Measurements from ENCODE around the gene GATB.
"Not testable (repeated sequence)": the region's sequence is repeated elsewhere in the genome, so short reads cannot be mapped to it uniquely, and the experiment has no call there.

The GATB gene

DNA sequence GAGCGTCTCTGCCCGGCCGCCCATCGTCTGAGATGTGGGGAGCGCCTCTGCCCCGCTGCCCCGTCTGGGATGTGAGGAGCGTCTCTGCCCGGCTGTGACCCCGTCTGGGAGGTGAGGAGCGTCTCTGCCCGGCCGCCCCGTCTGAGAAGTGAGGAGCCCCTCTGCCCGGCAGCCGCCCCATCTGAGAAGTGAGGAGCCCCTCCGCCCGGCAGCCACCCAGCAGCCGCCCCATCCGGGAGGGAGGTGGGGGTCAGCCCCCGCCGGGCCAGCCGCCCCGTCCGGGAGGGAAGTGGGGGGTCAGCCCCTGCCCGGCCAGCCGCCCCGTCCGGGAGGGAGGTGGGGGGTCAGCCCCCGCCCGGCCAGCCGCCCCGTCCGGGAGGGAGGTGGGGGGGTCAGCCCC is 29.1 kb downstream of the GATB start:
- H3K27me3 ChIP-seq (ENCODE audit: control insufficient read depth, insufficient read depth, low read length); H3K9ac ChIP-seq (ENCODE audit: low read length); H3K4me3 ChIP-seq (ENCODE audit: low read depth, low read length); H3K36me3 ChIP-seq (ENCODE audit: control insufficient read depth, insufficient read depth, low read length); H3K27ac ChIP-seq (ENCODE audit: low read depth, low read length); H3K4me1 ChIP-seq (ENCODE audit: control insufficient read depth, insufficient read depth, low read length): not testable (repeated sequence)
- peaks cover 11% of the 10 kb centered on the region for H3K9me3 ChIP-seq (ENCODE audit: control insufficient read depth, insufficient read depth, low read depth, low read length)

DNA sequence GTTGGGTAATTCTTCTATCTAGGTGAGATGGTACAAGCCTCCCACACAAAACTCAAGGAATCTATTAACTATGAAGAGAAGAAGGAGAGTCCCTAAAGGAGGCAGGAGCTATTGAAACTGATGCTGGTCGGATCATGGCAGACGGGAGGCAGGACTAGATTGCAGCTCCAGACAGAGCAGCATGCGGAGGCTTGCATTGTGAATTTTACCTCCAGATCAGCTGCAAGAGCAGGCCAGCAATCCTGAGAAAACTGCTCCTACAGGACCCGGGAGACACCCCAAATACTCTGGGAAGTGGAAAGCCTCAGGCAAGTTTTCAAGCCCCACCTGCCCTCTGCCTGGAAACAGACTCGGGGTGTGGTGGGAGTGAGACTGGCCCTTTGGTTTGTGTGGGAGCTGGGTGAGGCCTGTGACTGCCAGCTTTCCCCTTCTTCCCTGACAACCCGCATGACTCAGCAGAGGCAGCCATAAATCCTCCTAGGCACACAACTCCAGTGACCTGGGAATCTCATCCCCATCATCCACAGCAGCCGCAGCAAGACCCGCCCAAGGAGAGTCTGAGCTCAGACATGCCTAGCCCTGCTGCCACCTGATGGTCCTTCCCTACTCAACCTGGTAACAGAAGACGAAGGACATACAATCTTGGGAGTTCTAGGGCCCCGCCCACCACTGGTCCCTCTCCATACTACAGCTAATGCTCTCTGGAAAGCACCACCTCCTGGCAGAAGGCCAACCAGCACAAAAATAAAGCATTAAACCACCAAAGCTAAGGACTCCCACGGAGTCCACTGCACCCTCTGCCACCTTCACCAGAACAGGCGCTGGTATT is 30.9 kb downstream of the GATB start:
- H3K9me3 ChIP-seq (ENCODE audit: control insufficient read depth, insufficient read depth, low read depth, low read length): no peaks in the 10 kb centered on the region
- H3K36me3 ChIP-seq (ENCODE audit: control insufficient read depth, insufficient read depth, low read length): no peaks in the 10 kb centered on the region
- 0 out of 2 replicates have a peak, but pooled peaks cover 2% of the 10 kb centered on the region for H3K4me1 ChIP-seq (ENCODE audit: control insufficient read depth, insufficient read depth, low read length)
- H3K27me3 ChIP-seq (ENCODE audit: control insufficient read depth, insufficient read depth, low read length): no peaks in the 10 kb centered on the region
- H3K27ac ChIP-seq (ENCODE audit: low read depth, low read length): no peak overlapping the region
- no peak overlapping the region for H3K4me3 ChIP-seq (ENCODE audit: low read depth, low read length)
- H3K9ac ChIP-seq (ENCODE audit: low read length): no peak overlapping the region

DNA sequence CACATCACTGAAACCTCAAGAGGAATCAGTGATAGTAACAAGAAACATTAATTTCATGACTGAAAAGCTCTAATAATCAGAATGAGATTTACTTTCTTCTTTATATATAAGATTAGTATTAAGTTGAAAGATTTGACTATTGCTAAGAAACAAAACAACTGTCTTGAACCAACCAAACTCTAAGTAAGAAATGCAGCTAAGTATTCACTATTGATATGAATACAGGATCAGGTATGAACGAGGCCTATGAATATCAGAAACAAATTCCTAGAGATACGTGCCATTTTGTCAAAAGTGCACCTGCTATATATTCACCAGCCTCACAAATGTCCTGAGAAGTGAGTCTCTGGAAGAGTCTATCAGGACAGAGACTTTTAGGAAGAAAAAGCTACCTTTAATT is 32.1 kb downstream of the GATB start:
- Histone ChIP-seq H3K27ac (ENCODE audit: low read depth, low read length) (no peak overlapping the region), H3K4me3 (ENCODE audit: low read depth, low read length) (no peak overlapping the region), H3K27me3 (ENCODE audit: control insufficient read depth, insufficient read depth, low read length) (no peaks in the 10 kb centered on the region), H3K9ac (ENCODE audit: low read length) (no peak overlapping the region), H3K4me1 (ENCODE audit: control insufficient read depth, insufficient read depth, low read length) (0 out of 2 replicates have a peak, but pooled peaks cover 2% of the 10 kb centered on the region), H3K36me3 (ENCODE audit: control insufficient read depth, insufficient read depth, low read length) (no peaks in the 10 kb centered on the region), H3K9me3 (ENCODE audit: control insufficient read depth, insufficient read depth, low read depth, low read length) (no peaks in the 10 kb centered on the region)

DNA sequence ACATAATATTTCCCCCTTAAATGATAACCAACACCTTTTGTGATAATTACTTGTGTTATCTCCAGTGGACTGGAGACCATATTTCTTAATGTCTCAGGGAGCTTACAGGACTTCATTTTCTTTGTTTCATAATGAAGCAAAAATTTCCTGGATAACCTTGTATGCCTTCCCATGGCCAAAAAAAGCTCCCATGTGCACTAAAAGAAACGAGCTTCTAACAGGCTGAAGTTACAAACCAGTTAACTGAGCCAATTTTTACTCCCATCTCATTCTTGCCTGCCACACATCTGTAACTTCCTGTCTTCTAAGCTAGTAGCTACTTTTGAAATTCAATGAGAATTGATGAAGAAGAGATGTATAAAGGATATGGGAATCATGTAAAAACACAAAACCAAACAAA is 32.8 kb downstream of the GATB start:
- H3K27me3 ChIP-seq (ENCODE audit: control insufficient read depth, insufficient read depth, low read length): no peaks in the 10 kb centered on the region
- no peak overlapping the region for H3K4me3 ChIP-seq (ENCODE audit: low read depth, low read length)
- H3K9me3 ChIP-seq (ENCODE audit: control insufficient read depth, insufficient read depth, low read depth, low read length): no peaks in the 10 kb centered on the region
- no peaks in the 10 kb centered on the region for H3K36me3 ChIP-seq (ENCODE audit: control insufficient read depth, insufficient read depth, low read length)
- H3K27ac ChIP-seq (ENCODE audit: low read depth, low read length): no peak overlapping the region
- no peak overlapping the region for H3K9ac ChIP-seq (ENCODE audit: low read length)
- 0 out of 2 replicates have a peak, but pooled peaks cover 2% of the 10 kb centered on the region for H3K4me1 ChIP-seq (ENCODE audit: control insufficient read depth, insufficient read depth, low read length)

DNA sequence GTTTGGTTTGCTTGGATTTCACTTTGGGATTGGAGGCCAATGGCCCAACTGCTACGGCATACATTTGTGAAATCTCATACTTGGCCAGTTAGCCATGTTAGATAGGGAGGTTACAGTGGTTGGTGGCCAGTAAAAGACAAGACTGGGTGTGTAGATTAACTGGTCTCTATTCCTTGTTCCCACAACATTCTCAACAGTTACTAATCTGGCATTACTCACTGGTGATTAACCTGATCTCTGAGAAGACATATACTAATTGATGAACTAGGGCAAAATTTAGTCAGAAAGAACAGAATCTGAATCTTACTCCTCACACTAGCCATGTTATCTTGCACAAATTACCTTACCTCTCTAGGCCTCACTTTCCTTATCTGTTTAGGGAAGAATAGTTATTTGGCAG is 33.4 kb downstream of the GATB start:
- no peak overlapping the region for H3K9ac ChIP-seq (ENCODE audit: low read length)
- no peak overlapping the region for H3K27ac ChIP-seq (ENCODE audit: low read depth, low read length)
- H3K27me3 ChIP-seq (ENCODE audit: control insufficient read depth, insufficient read depth, low read length): no peaks in the 10 kb centered on the region
- H3K4me3 ChIP-seq (ENCODE audit: low read depth, low read length): no peak overlapping the region
- 0 out of 2 replicates have a peak, but pooled peaks cover 2% of the 10 kb centered on the region for H3K4me1 ChIP-seq (ENCODE audit: control insufficient read depth, insufficient read depth, low read length)
- H3K9me3 ChIP-seq (ENCODE audit: control insufficient read depth, insufficient read depth, low read depth, low read length): no peaks in the 10 kb centered on the region
- no peaks in the 10 kb centered on the region for H3K36me3 ChIP-seq (ENCODE audit: control insufficient read depth, insufficient read depth, low read length)

DNA sequence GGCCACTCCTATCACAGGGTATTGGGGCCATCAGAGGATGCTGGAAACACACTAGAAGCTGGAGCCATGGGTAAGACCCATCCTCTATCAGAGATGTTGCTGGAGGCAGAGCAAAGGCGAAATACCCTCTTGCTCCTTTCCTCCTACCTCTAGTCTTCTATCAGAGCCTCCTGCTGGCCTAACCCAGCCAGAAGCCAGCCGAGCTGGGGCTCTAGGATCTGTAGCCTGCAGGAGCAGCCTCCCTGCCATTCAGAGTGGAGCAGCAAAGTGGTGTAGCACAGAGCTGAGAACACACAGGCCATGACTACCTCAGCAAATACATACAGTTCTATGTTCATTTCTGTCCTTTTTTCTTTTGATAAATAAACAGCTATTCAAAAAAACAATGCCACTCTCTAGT is 35.7 kb downstream of the GATB start:
- H3K27ac ChIP-seq (ENCODE audit: low read depth, low read length): no peak overlapping the region
- H3K9me3 ChIP-seq (ENCODE audit: control insufficient read depth, insufficient read depth, low read depth, low read length): no peaks in the 10 kb centered on the region
- no peak overlapping the region for H3K9ac ChIP-seq (ENCODE audit: low read length)
- H3K4me1 ChIP-seq (ENCODE audit: control insufficient read depth, insufficient read depth, low read length): 0 out of 2 replicates have a peak, but pooled peaks cover 2% of the 10 kb centered on the region
- no peaks in the 10 kb centered on the region for H3K36me3 ChIP-seq (ENCODE audit: control insufficient read depth, insufficient read depth, low read length)
- no peaks in the 10 kb centered on the region for H3K27me3 ChIP-seq (ENCODE audit: control insufficient read depth, insufficient read depth, low read length)
- H3K4me3 ChIP-seq (ENCODE audit: low read depth, low read length): no peak overlapping the region

DNA sequence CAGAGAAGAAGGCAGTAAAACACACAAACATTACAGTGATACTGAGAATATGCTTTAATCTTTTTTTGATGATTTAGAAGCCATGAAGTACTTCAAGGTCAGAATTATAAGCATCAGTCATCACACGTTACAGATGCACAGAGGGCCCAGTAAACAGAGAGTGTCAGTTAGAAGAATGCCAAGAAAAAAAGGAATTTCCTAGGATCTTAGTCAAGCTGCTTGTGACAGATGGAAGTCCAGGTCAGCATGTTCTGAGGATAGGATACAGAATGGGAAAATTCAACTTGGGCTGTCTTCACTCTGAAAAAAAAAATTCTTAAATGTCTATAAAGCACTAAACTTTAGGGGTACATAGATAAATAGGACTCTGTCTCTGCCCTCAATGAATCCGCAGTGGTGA is 38.9 kb downstream of the GATB start:
- H3K27me3 ChIP-seq (ENCODE audit: control insufficient read depth, insufficient read depth, low read length): no peaks in the 10 kb centered on the region
- H3K9me3 ChIP-seq (ENCODE audit: control insufficient read depth, insufficient read depth, low read depth, low read length): no peaks in the 10 kb centered on the region
- H3K4me3 ChIP-seq (ENCODE audit: low read depth, low read length): no peak overlapping the region
- no peak overlapping the region for H3K27ac ChIP-seq (ENCODE audit: low read depth, low read length)
- H3K9ac ChIP-seq (ENCODE audit: low read length): no peak overlapping the region
- H3K4me1 ChIP-seq (ENCODE audit: control insufficient read depth, insufficient read depth, low read length): peaks cover 7% of the 10 kb centered on the region
- no peaks in the 10 kb centered on the region for H3K36me3 ChIP-seq (ENCODE audit: control insufficient read depth, insufficient read depth, low read length)

DNA sequence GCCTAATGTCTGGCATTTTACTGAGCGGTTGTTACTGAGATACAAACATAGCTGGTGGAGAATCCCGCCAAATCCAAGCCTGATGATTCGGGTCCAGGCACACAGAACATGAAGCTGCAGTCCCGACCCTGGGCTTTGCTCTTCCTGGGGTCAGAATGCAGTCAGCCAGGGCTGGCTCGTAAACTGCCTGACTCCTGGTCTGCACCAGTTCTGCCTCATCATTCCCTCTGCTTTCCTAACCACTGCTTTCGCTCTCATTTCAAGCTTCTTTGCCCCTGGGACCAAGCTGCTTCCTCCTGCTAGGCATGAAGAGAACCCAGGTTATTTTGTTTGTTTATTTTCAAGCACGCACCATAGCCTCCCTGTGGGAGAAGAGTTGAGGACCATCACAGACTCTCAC is 39.3 kb downstream of the GATB start:
- Histone ChIP-seq H3K4me1 (ENCODE audit: control insufficient read depth, insufficient read depth, low read length) (peaks cover 7% of the 10 kb centered on the region), H3K27ac (ENCODE audit: low read depth, low read length) (no peak overlapping the region)

DNA sequence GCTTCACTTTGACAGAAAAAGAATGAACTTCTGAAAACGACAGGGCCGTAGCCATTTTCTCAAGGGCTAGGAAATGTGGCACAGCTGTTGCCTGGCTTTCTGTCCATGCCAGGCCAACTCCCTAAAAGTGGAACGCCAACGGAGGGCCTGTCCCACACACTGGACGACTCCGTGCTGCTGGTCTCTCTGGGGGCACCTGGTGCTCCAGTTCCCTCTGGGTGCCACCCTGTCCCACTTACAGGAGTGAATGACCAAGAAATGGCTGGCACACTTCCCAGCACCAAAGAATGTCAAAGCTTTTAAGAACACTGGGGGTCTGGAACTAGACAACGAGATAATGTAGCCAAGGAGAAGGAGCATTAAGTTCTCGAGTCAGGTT is 40.9 kb downstream of the GATB start:
- Histone ChIP-seq H3K9me3 (ENCODE audit: control insufficient read depth, insufficient read depth, low read depth, low read length) (no peaks in the 10 kb centered on the region), H3K36me3 (ENCODE audit: control insufficient read depth, insufficient read depth, low read length) (no peaks in the 10 kb centered on the region), H3K27me3 (ENCODE audit: control insufficient read depth, insufficient read depth, low read length) (no peaks in the 10 kb centered on the region), H3K4me1 (ENCODE audit: control insufficient read depth, insufficient read depth, low read length) (peaks cover 7% of the 10 kb centered on the region), H3K9ac (ENCODE audit: low read length) (no peak overlapping the region), H3K4me3 (ENCODE audit: low read depth, low read length) (no peak overlapping the region), H3K27ac (ENCODE audit: low read depth, low read length) (no peak overlapping the region)

More for the DNA sequence above, 39.3 kb downstream of the GATB start:
- H3K36me3 ChIP-seq (ENCODE audit: control insufficient read depth, insufficient read depth, low read length): no peaks in the 10 kb centered on the region
- H3K4me3 ChIP-seq (ENCODE audit: low read depth, low read length): no peak overlapping the region
- H3K9ac ChIP-seq (ENCODE audit: low read length): no peak overlapping the region
- H3K27me3 ChIP-seq (ENCODE audit: control insufficient read depth, insufficient read depth, low read length): no peaks in the 10 kb centered on the region
- H3K9me3 ChIP-seq (ENCODE audit: control insufficient read depth, insufficient read depth, low read depth, low read length): no peaks in the 10 kb centered on the region

DNA sequence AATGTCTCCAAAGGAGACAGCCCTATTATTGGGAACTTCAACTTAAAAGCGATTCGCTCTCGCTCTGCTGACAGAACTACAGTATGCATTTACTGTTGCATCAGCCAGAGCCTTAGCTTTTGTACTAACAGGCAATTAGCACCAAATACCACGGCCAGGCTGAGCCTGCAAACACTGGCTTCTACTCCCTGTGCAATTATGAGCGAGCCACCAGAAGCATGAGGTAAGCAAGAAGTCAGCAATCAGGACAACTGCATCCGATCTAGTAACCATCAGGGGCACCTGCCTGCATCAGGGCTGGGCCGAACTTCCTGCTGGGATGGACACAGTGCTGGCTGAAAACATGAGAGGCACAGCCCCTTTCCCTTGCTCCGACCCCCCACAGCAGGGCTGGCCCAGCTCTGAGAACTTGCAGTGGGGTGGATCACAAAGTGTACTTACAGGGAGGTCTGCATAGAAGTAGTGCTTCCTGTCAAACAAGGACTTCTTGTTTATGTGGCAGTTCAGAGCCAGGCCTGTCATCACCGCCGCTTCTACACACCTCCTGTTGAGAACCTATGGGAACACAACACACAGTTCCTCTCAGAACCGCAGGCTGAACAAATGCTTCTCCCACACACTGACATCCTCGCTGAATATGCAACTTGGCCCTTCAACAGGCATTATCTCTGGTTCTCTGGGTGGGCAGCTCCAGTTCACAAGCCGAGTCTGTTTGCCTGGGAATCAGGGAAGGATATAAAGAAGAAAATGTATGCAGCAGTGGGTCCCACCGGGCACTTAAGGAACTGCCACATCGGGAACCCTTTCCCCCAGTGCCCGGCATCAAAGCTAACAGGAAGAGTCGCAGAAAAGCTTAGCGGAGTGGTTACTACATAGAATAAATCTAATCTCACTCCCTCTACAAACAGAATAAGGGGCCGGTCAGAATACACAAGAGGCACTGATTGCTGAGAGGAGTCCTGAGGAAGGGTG is 41.5 kb downstream of the GATB start:
- Histone ChIP-seq H3K27ac (ENCODE audit: low read depth, low read length) (peak overlapping the region; percentile 16), H3K4me3 (ENCODE audit: low read depth, low read length) (no peak overlapping the region), H3K36me3 (ENCODE audit: control insufficient read depth, insufficient read depth, low read length) (no peaks in the 10 kb centered on the region), H3K9me3 (ENCODE audit: control insufficient read depth, insufficient read depth, low read depth, low read length) (no peaks in the 10 kb centered on the region), H3K4me1 (ENCODE audit: control insufficient read depth, insufficient read depth, low read length) (peaks cover 7% of the 10 kb centered on the region), H3K27me3 (ENCODE audit: control insufficient read depth, insufficient read depth, low read length) (no peaks in the 10 kb centered on the region), H3K9ac (ENCODE audit: low read length) (no peak overlapping the region)

Measured in HUES6 (cell line).